IPS-NIHi7 (cell line): Measurements from ENCODE around the gene SHMT2.

Source experiments
- DNase-seq: peaks from one replicate; pipeline ENCODE4 v3.0.0; 2012; ENCODE audit warnings: mixed read lengths; ENCODE audit errors: extremely low spot score

Gene SHMT2

GRCh38 chr12:57214398-57214781 lies 15.1 kb upstream of the SHMT2 start:
- DNase-seq = peak; percentile 86

GRCh38 chr12:57215065-57215464 lies 14.4 kb upstream of the SHMT2 start:
- DNase-seq = no peak

- no peak for DNase-seq
Observed at GRCh38 chr12:57215668-57216013, 13.9 kb upstream of the SHMT2 start.

GRCh38 chr12:57216014-57216911 lies 13.2 kb upstream of the SHMT2 start, which contains the start of gene NXPH4:
Gene NXPH4 (plus strand): TSS chr12:57216794. CDS start chr12:57216970, 176 bp downstream.
- peak; percentile 67 for DNase-seq

GRCh38 chr12:57216921-57217879 lies 12.3 kb upstream of the SHMT2 start:
- no peak for DNase-seq

GRCh38 chr12:57218030-57218853 lies 11.3 kb upstream of the SHMT2 start:
- no peak for DNase-seq

GRCh38 chr12:57219205-57219992 lies 10.1 kb upstream of the SHMT2 start:
- DNase-seq = no peak

- DNase-seq = no peak
Observed at GRCh38 chr12:57219993-57220754, 9.3 kb upstream of the SHMT2 start.

- DNase-seq = no peak
Observed at GRCh38 chr12:57220770-57221168, 8.7 kb upstream of the SHMT2 start.

GRCh38 chr12:57221169-57221917 lies 8.2 kb upstream of the SHMT2 start:
- no peak for DNase-seq

GRCh38 chr12:57222286-57223190 lies 7.0 kb upstream of the SHMT2 start:
- DNase-seq = no peak

GRCh38 chr12:57223191-57224165 lies 6.0 kb upstream of the SHMT2 start:
- no peak for DNase-seq

GRCh38 chr12:57224278-57224972 lies 5.1 kb upstream of the SHMT2 start:
- no peak for DNase-seq

- DNase-seq = peak; percentile 81
Observed at GRCh38 chr12:57224973-57225679, 4.4 kb upstream of the SHMT2 start.

- no peak for DNase-seq
Observed at GRCh38 chr12:57225680-57226210, 3.8 kb upstream of the SHMT2 start.
